Measurements from ENCODE around the gene DMKN.

Gene DMKN

GRCh38 chr19:35514282-35514809 lies 897 bp upstream of the DMKN start:
- Histone ChIP-seq H3K9me3 (ENCODE audit: insufficient read depth, low read depth, low read length) (no peaks in the 10 kb centered on the region), H3K79me2 (ENCODE audit: insufficient read depth, low read length) (no peaks in the 10 kb centered on the region), H3K9me2 (replicated peaks; ENCODE audit: low read depth, low read length) (no peaks in the 10 kb centered on the region), H3F3A (ENCODE audit: low read depth) (no peaks in the 10 kb centered on the region), H2AFZ (ENCODE audit: low read length) (no peak overlapping the region), H3K27me3 (ENCODE audit: insufficient read depth, low read length, poor library complexity, severe bottlenecking) (no peaks in the 10 kb centered on the region), H3K4me1 (ENCODE audit: insufficient read depth, low read length, poor library complexity, severe bottlenecking) (peaks cover 10% of the 10 kb centered on the region), H3K4me3 (ENCODE audit: low read length, poor library complexity, severe bottlenecking) (no peak overlapping the region), H3K9ac (ENCODE audit: low read depth, low read length, poor library complexity, severe bottlenecking) (no peak overlapping the region), H3K4me2 (ENCODE audit: low read depth, low read length, poor library complexity, severe bottlenecking) (no peak overlapping the region), H4K20me1 (ENCODE audit: insufficient read depth, low read length, poor library complexity, severe bottlenecking) (no peaks in the 10 kb centered on the region), H3K36me3 (ENCODE audit: insufficient read depth, low read length) (no peaks in the 10 kb centered on the region)
- TF ChIP-seq CTCF (conservative IDR thresholded peaks at IDR 0.05; ENCODE audit: low read length) = no peak
- TF ChIP-seq EZH2phosphoT487 (IDR thresholded peaks at IDR 0.05; ENCODE audit: borderline replicate concordance) = no peak

DNA sequence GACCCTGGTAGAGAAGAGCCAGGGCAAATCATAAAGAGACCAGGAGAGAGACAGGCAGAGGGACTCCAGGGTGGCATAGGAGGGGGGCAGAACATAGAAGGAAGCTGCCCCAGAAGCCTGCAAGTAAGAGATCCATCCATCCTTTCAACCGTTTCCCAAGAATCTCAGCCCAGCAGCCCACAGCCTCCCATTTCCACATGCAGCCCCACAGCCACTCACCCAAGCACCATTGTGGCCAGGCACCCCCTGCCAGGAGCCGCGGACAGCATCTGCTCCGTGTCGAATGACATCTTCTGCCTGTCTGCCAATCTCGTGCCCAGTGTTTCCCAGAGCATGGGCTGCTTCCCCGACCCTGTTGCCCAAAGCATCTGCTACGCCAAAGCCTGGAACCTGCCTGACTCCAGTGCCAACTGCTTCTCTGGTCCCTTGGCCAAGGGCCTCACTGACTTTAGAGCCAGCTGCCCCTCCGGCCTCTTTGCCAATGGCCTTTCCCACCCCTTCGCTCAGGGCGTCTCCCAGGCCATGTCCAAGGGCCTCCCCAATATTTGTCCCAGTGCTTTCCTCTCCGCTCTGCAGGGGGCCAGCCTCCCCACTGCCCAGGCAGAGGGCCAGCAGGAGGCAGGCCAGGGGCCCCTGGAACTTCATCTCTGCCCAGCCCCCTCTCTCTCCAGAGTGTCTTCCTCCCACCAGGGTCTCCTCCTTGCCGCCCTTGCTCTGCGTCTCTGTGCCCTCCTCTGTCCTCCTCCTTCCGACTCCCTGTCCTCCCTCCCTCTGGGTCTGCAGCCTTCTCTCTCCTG lies 420 bp downstream of the DMKN start:
- Histone ChIP-seq H3K27me3 (ENCODE audit: insufficient read depth, low read length, poor library complexity, severe bottlenecking) (no peaks in the 10 kb centered on the region), H3K4me3 (ENCODE audit: low read length, poor library complexity, severe bottlenecking) (no peak overlapping the region), H3F3A (ENCODE audit: low read depth) (no peaks in the 10 kb centered on the region), H3K79me2 (ENCODE audit: insufficient read depth, low read length) (no peaks in the 10 kb centered on the region), H4K20me1 (ENCODE audit: insufficient read depth, low read length, poor library complexity, severe bottlenecking) (no peaks in the 10 kb centered on the region), H3K4me1 (ENCODE audit: insufficient read depth, low read length, poor library complexity, severe bottlenecking) (peaks cover 13% of the 10 kb centered on the region), H2AFZ (ENCODE audit: low read length) (no peak overlapping the region), H3K4me2 (ENCODE audit: low read depth, low read length, poor library complexity, severe bottlenecking) (no peak overlapping the region), H3K9ac (ENCODE audit: low read depth, low read length, poor library complexity, severe bottlenecking) (no peak overlapping the region), H3K9me2 (replicated peaks; ENCODE audit: low read depth, low read length) (no peaks in the 10 kb centered on the region), H3K36me3 (ENCODE audit: insufficient read depth, low read length) (no peaks in the 10 kb centered on the region), H3K9me3 (ENCODE audit: insufficient read depth, low read depth, low read length) (no peaks in the 10 kb centered on the region)
- TF ChIP-seq CTCF (conservative IDR thresholded peaks at IDR 0.05; ENCODE audit: low read length) = no peak
- TF ChIP-seq EZH2phosphoT487 (IDR thresholded peaks at IDR 0.05; ENCODE audit: borderline replicate concordance) = no peak

DNA sequence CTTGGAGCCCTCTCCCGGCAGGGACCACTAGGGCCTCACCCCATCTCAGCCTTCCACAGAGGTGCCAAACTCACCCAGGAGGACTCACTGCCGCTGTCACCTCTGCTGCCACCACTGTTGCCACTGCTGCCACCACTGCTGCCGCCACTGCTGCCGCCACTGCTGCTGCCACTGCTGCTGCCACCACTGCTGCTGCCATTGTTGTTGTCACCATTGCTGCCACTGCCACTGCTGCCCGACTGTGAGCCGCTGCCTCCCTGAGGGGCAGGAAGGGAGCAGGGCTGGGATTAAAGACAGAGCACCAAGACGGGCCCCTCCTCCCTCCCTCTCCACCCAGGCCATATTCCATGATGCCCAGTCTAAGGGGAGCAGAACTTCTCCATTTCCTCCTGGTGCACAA lies 2.1 kb downstream of the DMKN start:
- Histone ChIP-seq H2AFZ (ENCODE audit: low read length) (no peak overlapping the region), H3K36me3 (ENCODE audit: insufficient read depth, low read length) (no peaks in the 10 kb centered on the region), H3K27me3 (ENCODE audit: insufficient read depth, low read length, poor library complexity, severe bottlenecking) (no peaks in the 10 kb centered on the region), H3K9ac (ENCODE audit: low read depth, low read length, poor library complexity, severe bottlenecking) (no peak overlapping the region), H3K79me2 (ENCODE audit: insufficient read depth, low read length) (no peaks in the 10 kb centered on the region), H3K4me3 (ENCODE audit: low read length, poor library complexity, severe bottlenecking) (no peak overlapping the region), H3F3A (ENCODE audit: low read depth) (no peaks in the 10 kb centered on the region), H3K9me3 (ENCODE audit: insufficient read depth, low read depth, low read length) (no peaks in the 10 kb centered on the region), H3K4me1 (ENCODE audit: insufficient read depth, low read length, poor library complexity, severe bottlenecking) (peaks cover 13% of the 10 kb centered on the region), H3K9me2 (replicated peaks; ENCODE audit: low read depth, low read length) (no peaks in the 10 kb centered on the region), H4K20me1 (ENCODE audit: insufficient read depth, low read length, poor library complexity, severe bottlenecking) (no peaks in the 10 kb centered on the region), H3K4me2 (ENCODE audit: low read depth, low read length, poor library complexity, severe bottlenecking) (no peak overlapping the region)
- TF ChIP-seq CTCF (conservative IDR thresholded peaks at IDR 0.05; ENCODE audit: low read length) (no peak), EZH2phosphoT487 (IDR thresholded peaks at IDR 0.05; ENCODE audit: borderline replicate concordance) (no peak)
